ENCODE results near the gene CSNK1G2. TPM values are rescaled to one million over a fixed set of nuclear protein-coding genes. Genes with fewer than 3 reads are reported as not detected.
A peak's percentile ranks its signal among the peaks of the same experiment; 100 is the strongest.

Gene CSNK1G2
- total RNA-seq, 2 donors from 2014 or later: 35.3 to 65.6 TPM

DNA sequence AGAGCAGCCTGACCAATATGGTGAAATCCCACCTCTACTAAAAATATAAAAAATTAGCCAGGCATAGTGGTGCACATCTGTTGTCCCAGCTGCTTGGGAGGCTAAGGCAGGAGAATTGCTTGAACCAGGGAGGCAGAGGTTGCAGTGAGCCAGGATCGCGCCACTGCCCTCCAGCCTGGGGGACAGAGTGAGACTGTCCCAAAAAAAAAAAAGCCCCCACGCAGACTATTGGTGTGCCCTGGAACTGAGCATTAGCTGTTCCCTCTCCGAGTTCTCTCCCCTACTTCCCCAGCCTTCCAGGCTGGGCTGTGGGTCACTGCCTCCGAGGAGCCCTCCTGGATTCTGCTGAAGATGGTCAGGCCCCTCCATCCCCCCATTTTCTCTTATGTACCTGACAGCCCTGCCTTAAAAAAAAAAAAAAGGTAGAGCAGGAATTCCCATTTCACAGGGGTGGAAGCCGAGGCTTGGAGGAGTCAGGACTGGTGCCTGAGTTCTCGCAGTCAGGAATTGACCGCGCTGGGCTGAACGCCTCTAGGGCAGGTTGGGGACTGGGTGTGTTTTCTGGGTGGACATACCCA is 33.9 kb upstream of the CSNK1G2 start:
- no peak overlapping the region for H3K4me3 ChIP-seq
- no peak for DNase-seq
- peak overlapping the region; percentile 87 to 97 (median 92) for H3K27ac ChIP-seq
- H3K4me1 ChIP-seq: peaks cover 67% of the 10 kb centered on the region
- no peak for ATAC-seq
- no peaks in the 10 kb centered on the region for H3K9me3 ChIP-seq
- H3K27me3 ChIP-seq: no peaks in the 10 kb centered on the region
- 70 to 71% methylated on average over 10 of the region's 10 CpGs for WGBS, 2 donors
- intact Hi-C loops (cut with DNase I): no loop called here
- no peak for TF ChIP-seq POLR2A (IDR thresholded peaks at IDR 0.05)
- TF ChIP-seq, protein P1, sequence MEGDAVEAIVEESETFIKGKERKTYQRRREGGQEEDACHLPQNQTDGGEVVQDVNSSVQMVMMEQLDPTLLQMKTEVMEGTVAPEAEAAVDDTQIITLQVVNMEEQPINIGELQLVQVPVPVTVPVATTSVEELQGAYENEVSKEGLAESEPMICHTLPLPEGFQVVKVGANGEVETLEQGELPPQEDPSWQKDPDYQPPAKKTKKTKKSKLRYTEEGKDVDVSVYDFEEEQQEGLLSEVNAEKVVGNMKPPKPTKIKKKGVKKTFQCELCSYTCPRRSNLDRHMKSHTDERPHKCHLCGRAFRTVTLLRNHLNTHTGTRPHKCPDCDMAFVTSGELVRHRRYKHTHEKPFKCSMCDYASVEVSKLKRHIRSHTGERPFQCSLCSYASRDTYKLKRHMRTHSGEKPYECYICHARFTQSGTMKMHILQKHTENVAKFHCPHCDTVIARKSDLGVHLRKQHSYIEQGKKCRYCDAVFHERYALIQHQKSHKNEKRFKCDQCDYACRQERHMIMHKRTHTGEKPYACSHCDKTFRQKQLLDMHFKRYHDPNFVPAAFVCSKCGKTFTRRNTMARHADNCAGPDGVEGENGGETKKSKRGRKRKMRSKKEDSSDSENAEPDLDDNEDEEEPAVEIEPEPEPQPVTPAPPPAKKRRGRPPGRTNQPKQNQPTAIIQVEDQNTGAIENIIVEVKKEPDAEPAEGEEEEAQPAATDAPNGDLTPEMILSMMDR (IDR thresholded peaks at IDR 0.05): no peak
- no peaks in the 10 kb centered on the region for H3K36me3 ChIP-seq (replicated peaks in 1 of 2; ENCODE audit: insufficient read depth in 1 of 2, low read depth in 2 of 2)

DNA sequence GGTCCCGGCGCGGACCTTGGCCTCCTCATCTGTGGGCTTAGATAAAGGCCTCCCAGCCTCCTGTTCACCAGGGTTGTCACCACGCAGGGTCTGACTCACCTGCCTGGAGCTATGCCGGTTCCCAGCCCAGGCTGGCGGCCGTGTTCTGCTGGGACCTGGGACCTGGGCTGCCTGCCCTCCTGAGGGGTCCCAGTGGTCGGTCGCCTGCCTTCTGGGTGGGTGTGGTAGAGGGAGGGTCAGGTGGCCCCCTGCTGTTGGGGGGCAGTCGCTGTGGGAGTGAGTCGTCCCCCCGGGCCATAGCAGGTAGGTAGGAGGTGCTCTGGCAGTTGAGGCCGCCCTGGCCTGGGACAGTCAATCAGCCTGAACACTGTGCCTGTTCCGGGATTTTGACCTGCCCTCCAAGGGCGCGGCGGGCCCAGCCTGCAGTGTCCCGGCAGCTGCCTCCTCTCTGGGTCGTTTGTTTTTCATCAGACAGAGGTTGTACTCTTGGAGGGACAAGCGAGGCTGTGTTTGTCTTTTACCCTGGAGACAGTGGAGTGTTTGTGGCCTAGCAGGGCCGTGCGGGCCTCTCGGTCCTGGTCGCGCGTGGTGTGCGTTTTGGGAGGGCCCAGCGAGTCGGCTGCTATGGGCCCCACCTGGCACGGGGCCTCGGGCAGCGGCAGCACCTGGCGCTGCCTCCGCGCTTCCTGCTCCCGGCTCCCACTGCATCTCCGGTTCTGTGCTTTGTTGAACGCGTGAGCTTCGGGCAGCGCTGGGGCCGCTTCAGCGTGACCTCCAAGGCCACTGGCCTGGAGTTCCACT is 33.2 kb upstream of the CSNK1G2 start:
- TF ChIP-seq POLR2A (IDR thresholded peaks at IDR 0.05): peak; percentile 31 to 67 (median 64)
- TF ChIP-seq, protein P1 (IDR thresholded peaks at IDR 0.05): no peak
- 15 to 33% methylated on average over 7 to 40 of the region's 43 CpGs for WGBS, 2 donors
- Histone ChIP-seq H3K27ac (peak overlapping the region; percentile 87 to 97 (median 92)), H3K9me3 (no peaks in the 10 kb centered on the region), H3K27me3 (no peaks in the 10 kb centered on the region), H3K36me3 (replicated peaks in 1 of 2; ENCODE audit: insufficient read depth in 1 of 2, low read depth in 2 of 2) (peaks cover 0 to 1% of the 10 kb centered on the region in 2 donors), H3K4me3 (no peak overlapping the region), H3K4me1 (peaks cover 66% of the 10 kb centered on the region)
- DNase-seq: peak; percentile 67 to 85 (median 74)
- ATAC-seq: peak; percentile 33
- intact Hi-C loops (cut with DNase I): no loop called here

DNA sequence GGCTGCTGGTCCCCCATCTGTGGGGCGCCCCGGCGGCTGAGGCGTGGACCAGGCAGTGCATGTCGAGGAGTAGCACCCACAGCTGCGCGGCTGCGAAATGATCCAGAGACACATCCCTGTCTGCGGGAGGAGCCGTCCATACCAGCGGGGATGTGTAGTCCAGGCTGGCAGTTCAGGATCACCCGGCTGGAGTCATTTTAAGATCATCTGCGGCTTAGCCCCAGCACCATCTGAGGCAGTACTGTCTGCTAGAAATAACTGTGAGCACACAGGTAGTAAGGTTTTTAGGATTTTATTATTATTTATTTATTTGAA is 32.7 kb upstream of the CSNK1G2 start:
- Histone ChIP-seq H3K36me3 (replicated peaks in 1 of 2; ENCODE audit: insufficient read depth in 1 of 2, low read depth in 2 of 2) (peaks cover 0 to 4% of the 10 kb centered on the region in 2 donors), H3K4me1 (peaks cover 65% of the 10 kb centered on the region), H3K27ac (peak overlapping the region; percentile 87 to 97 (median 92)), H3K4me3 (no peak overlapping the region), H3K9me3 (no peaks in the 10 kb centered on the region), H3K27me3 (no peaks in the 10 kb centered on the region)
- intact Hi-C loops (cut with DNase I): no loop called here
- 42 to 48% methylated on average over 3 to 13 of the region's 13 CpGs for WGBS, 2 donors
- DNase-seq: no peak
- TF ChIP-seq, protein P1 (IDR thresholded peaks at IDR 0.05): no peak
- no peak for TF ChIP-seq POLR2A (IDR thresholded peaks at IDR 0.05)
- ATAC-seq: no peak

DNA sequence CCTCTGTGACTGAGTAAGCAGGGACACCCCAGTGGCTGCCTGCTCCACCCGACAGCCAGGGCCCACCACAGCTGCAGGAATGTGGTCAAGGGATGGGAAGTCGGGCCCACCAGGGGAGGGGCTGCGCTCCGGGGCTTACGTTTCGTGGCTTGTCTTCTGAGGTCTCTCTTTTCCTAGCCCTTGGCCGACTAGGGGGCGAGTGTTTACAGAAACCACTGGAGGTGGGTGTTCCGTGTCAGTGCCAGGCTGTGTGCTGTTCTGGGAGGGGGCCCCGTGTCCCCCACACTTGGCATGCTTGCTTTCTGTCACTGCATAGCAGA is 31.3 kb upstream of the CSNK1G2 start:
- TF ChIP-seq, protein P1 (IDR thresholded peaks at IDR 0.05): no peak
- TF ChIP-seq POLR2A (IDR thresholded peaks at IDR 0.05): no peak

More for the DNA sequence above, 31.3 kb upstream of the CSNK1G2 start:
- Histone ChIP-seq H3K27me3 (no peaks in the 10 kb centered on the region), H3K4me1 (peaks cover 67% of the 10 kb centered on the region), H3K36me3 (replicated peaks in 1 of 2; ENCODE audit: insufficient read depth in 1 of 2, low read depth in 2 of 2) (peaks cover 0 to 4% of the 10 kb centered on the region in 2 donors), H3K9me3 (no peaks in the 10 kb centered on the region), H3K27ac (peak overlapping the region in 2 of 4 donors; percentile 1 to 54), H3K4me3 (no peak overlapping the region)
- ATAC-seq: no peak
- WGBS, 2 donors: 74 to 88% methylated on average over 4 to 10 of the region's 10 CpGs
- no peak for DNase-seq
- intact Hi-C loops (cut with DNase I): no loop called here
